SJCRH30 (cell line): ENCODE measurements around the gene HELZ2. TPM values are rescaled to one million over a fixed set of nuclear protein-coding genes. Genes with fewer than 3 reads are reported as not detected.

Source experiments
- DNase-seq, 2 experiments: peaks; one replicate each; pipeline ENCODE4 v3.0.0-alpha.2; 2015 to 2020
- H3K27ac ChIP-seq: fragments of 250-450 bp; sonication (Bioruptor Pico); 2 replicates; pipeline ENCODE4 v1.5.1; 2020; ENCODE audit warnings: mild to moderate bottlenecking, moderate library complexity
- H3K27me3 ChIP-seq: fragments of 250-450 bp; sonication (Bioruptor Pico); 2 replicates; pipeline ENCODE4 v1.5.1; 2020; ENCODE audit warnings: mild to moderate bottlenecking, moderate library complexity
- H3K36me3 ChIP-seq: fragments of 250-450 bp; sonication (Bioruptor Pico); 2 replicates; pipeline ENCODE4 v1.5.1; 2020; ENCODE audit warnings: mild to moderate bottlenecking, moderate library complexity
- H3K4me1 ChIP-seq: fragments of 250-450 bp; sonication (Bioruptor Pico); 2 replicates; pipeline ENCODE4 v1.5.1; 2020; ENCODE audit warnings: mild to moderate bottlenecking, moderate library complexity
- H3K4me3 ChIP-seq: fragments of 250-450 bp; sonication (Bioruptor Pico); 2 replicates; pipeline ENCODE4 v1.5.1; 2020; ENCODE audit warnings: mild to moderate bottlenecking, moderate library complexity
- H3K9me3 ChIP-seq: fragments of 250-450 bp; sonication (Bioruptor Pico); replicated peaks from 2 replicates; pipeline ENCODE4 v1.5.1; 2020; ENCODE audit warnings: mild to moderate bottlenecking, moderate library complexity
- total RNA-seq: library from RNA; depleted of rRNA; stranded (reverse); fragments of >200 nt; shearing (Covaris generic); gene quantifications from 2 replicates; pipeline ENCODE4 v1.2.3, GENCODE V29; 2014; rRNA removed

The HELZ2 gene
- total RNA-seq, 1 experiment from 2014 or later, result 5.7 TPM

- no peak overlapping the region for H3K4me3 ChIP-seq
- no peak for DNase-seq
- H3K36me3 ChIP-seq, result no peaks in the 10 kb centered on the region
- H3K9me3 ChIP-seq, result no peaks in the 10 kb centered on the region
- H3K27me3 ChIP-seq, result no peaks in the 10 kb centered on the region; the same call in 1 of the 2 replicates
- peaks cover 9% of the 10 kb centered on the region; the same call in 1 of the 2 replicates for H3K4me1 ChIP-seq
- no peak overlapping the region for H3K27ac ChIP-seq
Measured at GRCh38 chr20:63530788-63531160, 43.3 kb downstream of the HELZ2 start.

- Histone ChIP-seq H3K36me3 (no peaks in the 10 kb centered on the region), H3K9me3 (no peaks in the 10 kb centered on the region), H3K27me3 (no peaks in the 10 kb centered on the region; the same call in 1 of the 2 replicates), H3K27ac (no peak overlapping the region), H3K4me1 (peaks cover 6% of the 10 kb centered on the region; the same call in 1 of the 2 replicates), H3K4me3 (no peak overlapping the region)
- peak in 1 of 2 experiments; percentile 19 for DNase-seq
Measured at GRCh38 chr20:63529861-63530787, 43.9 kb downstream of the HELZ2 start.

- no peak overlapping the region for H3K27ac ChIP-seq
- H3K36me3 ChIP-seq, result no peaks in the 10 kb centered on the region
- DNase-seq, result no peak
- H3K9me3 ChIP-seq, result no peaks in the 10 kb centered on the region
- no peak overlapping the region for H3K4me3 ChIP-seq
- H3K27me3 ChIP-seq, result no peaks in the 10 kb centered on the region; the same call in 1 of the 2 replicates
- no peaks in the 10 kb centered on the region for H3K4me1 ChIP-seq
Measured at GRCh38 chr20:63529180-63529860, 44.7 kb downstream of the HELZ2 start.

- Histone ChIP-seq H3K27ac (no peak overlapping the region), H3K4me3 (no peak overlapping the region), H3K27me3 (no peaks in the 10 kb centered on the region), H3K9me3 (no peaks in the 10 kb centered on the region), H3K4me1 (no peaks in the 10 kb centered on the region; the same call in 1 of the 2 replicates), H3K36me3 (peaks cover 14% of the 10 kb centered on the region)
- DNase-seq, result no peak
Measured at GRCh38 chr20:63527184-63527583, 46.9 kb downstream of the HELZ2 start.

GRCh38 chr20:63525971-63526370 lies 48.1 kb downstream of the HELZ2 start:
- DNase-seq, result no peak
- H3K4me3 ChIP-seq, result no peak overlapping the region
- H3K9me3 ChIP-seq, result no peaks in the 10 kb centered on the region
- no peak overlapping the region for H3K27ac ChIP-seq
- H3K4me1 ChIP-seq, result no peaks in the 10 kb centered on the region; the same call in 1 of the 2 replicates
- H3K27me3 ChIP-seq, result no peaks in the 10 kb centered on the region
- H3K36me3 ChIP-seq, result peaks cover 23% of the 10 kb centered on the region

GRCh38 chr20:63525185-63525584 lies 48.9 kb downstream of the HELZ2 start:
- Histone ChIP-seq H3K27me3 (no peaks in the 10 kb centered on the region), H3K36me3 (peaks cover 23% of the 10 kb centered on the region), H3K4me1 (no peaks in the 10 kb centered on the region; the same call in 1 of the 2 replicates), H3K4me3 (no peak overlapping the region), H3K27ac (no peak overlapping the region), H3K9me3 (no peaks in the 10 kb centered on the region)
- DNase-seq, result no peak

Other genes with a start within 250 kb of the HELZ2 start
- gene CHRNA4, start 212.9 kb downstream of the HELZ2 start, total RNA-seq, result 0.06 TPM in 1 of 2 replicates, not detected in the other
- not detected in 2 replicates for gene KCNQ2, start 101.6 kb downstream of the HELZ2 start, total RNA-seq
- 0.76 and 1.4 TPM in 2 replicates for gene EEF1A2, start 75.2 kb downstream of the HELZ2 start, total RNA-seq
- gene PPDPF, start 53.5 kb downstream of the HELZ2 start, total RNA-seq, result 149 and 171 TPM in 2 replicates
- 1.4 TPM in 2 replicates for gene PTK6, start 36.9 kb downstream of the HELZ2 start, total RNA-seq
- not detected in 2 replicates for gene SRMS, start 26.5 kb downstream of the HELZ2 start, total RNA-seq
- 0.02 and 0.20 TPM in 2 replicates for gene FNDC11, start 20.1 kb downstream of the HELZ2 start, total RNA-seq
- gene GMEB2, start 52.9 kb upstream of the HELZ2 start, total RNA-seq, result 19.5 and 20.2 TPM in 2 replicates
- gene STMN3, start 79.2 kb upstream of the HELZ2 start, total RNA-seq, result 36.6 and 38.0 TPM in 2 replicates
- 16.7 and 25.6 TPM in 2 replicates for gene RTEL1, start 84.1 kb upstream of the HELZ2 start, total RNA-seq
- gene TNFRSF6B, start 122.4 kb upstream of the HELZ2 start, total RNA-seq, result 1.3 and 1.7 TPM in 2 replicates
- 39.3 and 44.5 TPM in 2 replicates for gene ARFRP1, start 133.7 kb upstream of the HELZ2 start, total RNA-seq
- 24.9 and 26.2 TPM in 2 replicates for gene ZGPAT, start 133.8 kb upstream of the HELZ2 start, total RNA-seq
- 4.5 and 10.0 TPM in 2 replicates for gene LIME1, start 162.4 kb upstream of the HELZ2 start, total RNA-seq
- 52.8 and 64.7 TPM in 2 replicates for gene SLC2A4RG, start 165.5 kb upstream of the HELZ2 start, total RNA-seq